AG10803 (cell line): ENCODE results near the gene CCDC160.
"Not testable (repeated sequence)": the region's sequence is repeated elsewhere in the genome, so short reads cannot be mapped to it uniquely, and the experiment has no call there.

Source experiments
- DNase-seq: peaks from one replicate; pipeline ENCODE4 v3.0.0; 2010; ENCODE audit warnings: low read depth
- H3K4me3 ChIP-seq: 2 replicates; pipeline ENCODE4 v1.5.1; 2011; ENCODE audit warnings: mild to moderate bottlenecking, low read length, control low read depth
- CTCF ChIP-seq: conservative IDR thresholded peaks from 2 replicates; pipeline ENCODE4 v1.5.1; 2011; ENCODE audit warnings: mild to moderate bottlenecking, low read length, control low read depth, inconsistent platforms

The CCDC160 gene

DNA sequence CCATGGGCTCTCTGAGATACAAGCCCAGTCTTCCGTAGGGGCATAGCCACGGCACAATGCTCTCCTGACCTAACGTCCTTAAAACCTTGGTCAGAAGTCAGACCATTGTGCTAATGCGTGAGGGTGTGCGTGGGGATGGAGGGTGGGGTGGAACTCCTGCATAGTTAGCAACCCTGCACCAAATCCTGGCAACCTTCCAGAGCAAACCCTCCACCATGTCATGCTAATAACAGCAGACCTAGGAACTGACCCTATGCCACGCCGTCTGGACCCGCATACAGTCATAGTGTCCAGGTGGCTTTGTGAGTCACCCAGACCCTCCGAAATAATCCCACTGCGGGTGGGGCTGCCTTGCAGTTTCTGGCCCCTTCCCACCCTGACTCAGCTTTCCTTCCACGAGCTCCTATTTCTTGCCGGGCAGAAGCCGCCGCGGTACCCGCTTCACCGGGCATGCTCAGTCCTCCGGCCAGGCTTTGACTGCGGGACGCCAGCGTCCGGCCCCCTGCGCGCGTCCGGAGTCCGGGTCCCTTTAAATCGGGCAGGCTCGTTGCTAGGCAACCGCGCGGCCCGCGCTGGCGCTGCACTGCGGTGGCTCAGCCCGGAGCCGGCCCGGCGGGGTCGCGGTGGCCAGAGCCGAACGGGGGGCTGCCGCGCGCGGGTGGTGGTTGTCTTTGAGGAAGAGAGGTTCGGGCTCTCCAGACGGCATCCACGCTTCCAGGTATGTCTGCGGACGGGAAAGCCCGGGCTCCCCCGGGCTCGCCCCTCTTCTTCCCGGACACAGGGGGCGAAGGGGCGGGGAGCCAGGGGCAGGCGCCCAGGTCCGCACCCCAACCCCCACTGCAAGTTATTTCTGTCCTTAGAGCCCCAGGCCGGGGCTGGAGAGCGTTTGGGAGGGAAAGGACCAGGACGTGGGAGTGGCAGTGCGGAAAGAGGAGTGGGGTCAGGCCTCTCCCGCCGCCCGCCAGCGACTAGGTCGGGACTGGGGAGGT, at the start of gene CCDC160:
Gene CCDC160 (plus strand): TSS at position 557 of the 989 bp plus-strand sequence. CDS start 7,619 bp downstream, outside the sequence.
- peak within 1 kb of the TSS; percentile 3; the same call in 1 of the 2 replicates for H3K4me3 ChIP-seq
- no peak for TF ChIP-seq CTCF
- no peak for DNase-seq

GRCh38 chrX:134191281-134191680, 45.7 kb upstream of the CCDC160 start:
- H3K4me3 ChIP-seq: no peak overlapping the region
- DNase-seq: no peak
- TF ChIP-seq CTCF: no peak

DNA sequence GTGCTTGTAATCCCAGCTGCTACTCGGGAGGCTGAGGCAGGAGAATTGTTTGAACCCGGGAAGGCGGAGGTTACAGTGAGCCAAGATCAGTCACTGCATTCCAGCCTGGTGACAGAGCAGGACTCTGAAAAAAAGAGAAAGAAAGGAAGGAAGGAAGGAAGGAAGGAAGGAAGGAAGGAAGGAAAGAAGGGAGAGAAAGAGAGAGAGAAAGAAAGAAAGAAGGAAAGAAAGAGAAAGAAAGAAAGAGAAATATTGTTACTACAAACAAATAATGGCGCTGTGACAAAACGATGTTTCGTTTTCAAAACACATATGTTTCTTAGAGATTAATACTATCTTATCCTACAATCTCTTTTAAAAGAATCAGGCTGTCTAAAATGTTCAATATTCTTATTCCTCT, 42.1 kb upstream of the CCDC160 start:
- no peak for TF ChIP-seq CTCF
- no peak overlapping the region for H3K4me3 ChIP-seq
- no peak for DNase-seq

GRCh38 chrX:134202561-134202960, 34.4 kb upstream of the CCDC160 start:
- no peak overlapping the region for H3K4me3 ChIP-seq
- no peak for TF ChIP-seq CTCF
- DNase-seq: no peak

DNA sequence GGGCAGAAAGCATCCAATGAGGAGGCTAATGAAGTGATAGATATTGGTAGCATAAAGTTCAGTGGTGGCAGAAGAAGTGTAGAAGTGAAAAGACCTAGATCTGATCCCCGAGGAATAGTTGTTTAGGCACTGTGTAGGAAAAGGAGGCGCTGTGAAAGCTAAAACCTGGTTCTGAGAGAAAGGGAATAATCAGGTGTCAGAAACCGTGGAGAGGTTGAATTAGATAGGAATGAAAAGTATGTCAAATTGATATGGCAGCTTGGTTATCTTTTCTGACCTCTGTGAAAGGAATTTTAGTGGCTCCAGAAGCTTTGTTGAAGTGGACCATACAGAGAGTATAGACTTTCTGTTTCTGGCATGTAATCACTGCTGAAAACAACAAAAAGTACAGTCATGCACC, 30.8 kb upstream of the CCDC160 start:
- no peak for TF ChIP-seq CTCF
- H3K4me3 ChIP-seq: no peak overlapping the region
- DNase-seq: no peak

- TF ChIP-seq CTCF: no peak
- H3K4me3 ChIP-seq: no peak overlapping the region
- no peak for DNase-seq
Measured at GRCh38 chrX:134210465-134210864, 26.5 kb upstream of the CCDC160 start.

DNA sequence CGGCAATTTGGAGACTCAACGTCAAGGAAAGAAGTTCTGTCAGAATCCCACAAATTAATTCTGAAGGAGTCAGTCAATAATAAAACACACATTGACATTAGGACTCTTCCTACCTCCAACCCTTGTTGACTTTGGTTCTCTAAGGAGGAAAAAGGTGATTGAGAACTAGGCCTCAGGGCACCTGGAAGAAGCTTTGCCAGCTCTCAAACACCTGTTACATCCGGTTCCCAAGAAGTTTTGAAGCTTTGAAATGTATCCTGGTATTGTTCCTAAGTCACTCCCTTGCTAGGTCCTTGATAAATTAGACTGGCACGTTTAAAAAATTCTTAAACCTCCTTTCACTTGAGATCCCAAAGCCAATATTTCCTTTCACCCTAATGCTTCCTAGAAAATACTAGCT, 1.7 kb upstream of the CCDC160 start:
- H3K4me3 ChIP-seq: no peak overlapping the region
- TF ChIP-seq CTCF: no peak
- no peak for DNase-seq

- H3K4me3 ChIP-seq: not testable (repeated sequence)
Measured at GRCh38 chrX:134238144-134238543, 1.2 kb downstream of the CCDC160 start.

More at GRCh38 chrX:134238144-134238543, 1.2 kb downstream of the CCDC160 start:
- DNase-seq: not testable (repeated sequence)
